Measurements from ENCODE around the gene RAPGEF4.

The RAPGEF4 gene

GRCh38 chr2:172909454-172909853 lies 173.8 kb downstream of the RAPGEF4 start:
- Histone ChIP-seq H3K4me3 (ENCODE audit: low read depth, low read length) (no peak overlapping the region), H3K36me3 (ENCODE audit: control insufficient read depth in 2 of 2, insufficient read depth in 1 of 2, low read length in 2 of 2) (no peaks in the 10 kb centered on the region), H3K4me1 (ENCODE audit: control insufficient read depth, insufficient read depth, low read length) (no peaks in the 10 kb centered on the region), H3K27ac (ENCODE audit: extremely low read depth, low read depth, low read length) (no peak overlapping the region), H3K9me3 (ENCODE audit: control insufficient read depth, insufficient read depth, low read depth, low read length) (no peaks in the 10 kb centered on the region)
- POLR2A ChIA-PET = no interaction called here
- CTCF ChIA-PET = interaction anchor here (0.6 kb wide), 1 partner anchor 23 kb away, joined by 4 read pairs; no protein-coding TSS in a partner anchor
- TF ChIP-seq ZSCAN18 (tag by site-specific recombination; IDR thresholded peaks at IDR 0.05) (no peak), ZBTB49 (tag by site-specific recombination; IDR thresholded peaks at IDR 0.05; ENCODE audit: low read depth) (no peak), ZNF549 (tag by site-specific recombination; IDR thresholded peaks at IDR 0.05) (no peak), ZNF292 (tag by site-specific recombination; IDR thresholded peaks at IDR 0.05; ENCODE audit: borderline replicate concordance, low read depth) (no peak), ZNF335 (tag by site-specific recombination; conservative IDR thresholded peaks at IDR 0.05) (no peak), OVOL3 (tag by site-specific recombination; IDR thresholded peaks at IDR 0.05) (no peak), HOXC10 (CRISPR knock-in tag; IDR thresholded peaks at IDR 0.05) (no peak), ZNF624 (tag by site-specific recombination; IDR thresholded peaks at IDR 0.05) (no peak), BCL11B (tag by site-specific recombination; IDR thresholded peaks at IDR 0.05; ENCODE audit: low read depth) (no peak)

GRCh38 chr2:172912266-172912665 lies 176.6 kb downstream of the RAPGEF4 start:
- Histone ChIP-seq H3K4me1 (ENCODE audit: control insufficient read depth, insufficient read depth, low read length) (no peaks in the 10 kb centered on the region), H3K4me3 (ENCODE audit: low read depth, low read length) (no peak overlapping the region), H3K27ac (ENCODE audit: extremely low read depth, low read depth, low read length) (no peak overlapping the region), H3K9me3 (ENCODE audit: control insufficient read depth, insufficient read depth, low read depth, low read length) (no peaks in the 10 kb centered on the region), H3K36me3 (ENCODE audit: control insufficient read depth in 2 of 2, insufficient read depth in 1 of 2, low read length in 2 of 2) (no peaks in the 10 kb centered on the region)
- POLR2A ChIA-PET = no interaction called here
- CTCF ChIA-PET = interaction anchor here (1.6 to 1.9 kb wide), 2 partner anchors 20 to 106 kb away, joined by 6 to 7 read pairs; no protein-coding TSS in a partner anchor
- TF ChIP-seq ZNF423 (tag by site-specific recombination; IDR thresholded peaks at IDR 0.05) = no peak
- TF ChIP-seq ZNF596 (tag by site-specific recombination; IDR thresholded peaks at IDR 0.05) = no peak
- TF ChIP-seq ZNF530 (tag by site-specific recombination; IDR thresholded peaks at IDR 0.05; ENCODE audit: low read depth) = no peak
- TF ChIP-seq ZNF2 (tag by site-specific recombination; IDR thresholded peaks at IDR 0.05) = no peak
- no peak for TF ChIP-seq BCL11A (tag by site-specific recombination; IDR thresholded peaks at IDR 0.05; ENCODE audit: low read depth)
- TF ChIP-seq ZNF23 (tag by site-specific recombination; IDR thresholded peaks at IDR 0.05; ENCODE audit: borderline replicate concordance) = no peak
- TF ChIP-seq ZNF544 (tag by site-specific recombination; IDR thresholded peaks at IDR 0.05) = no peak
- no peak for TF ChIP-seq ZBTB26 (tag by site-specific recombination; optimal IDR thresholded peaks at IDR 0.05)
- no peak for TF ChIP-seq ZNF398 (tag by site-specific recombination; IDR thresholded peaks at IDR 0.05)
- no peak for TF ChIP-seq PATZ1 (tag by site-specific recombination; IDR thresholded peaks at IDR 0.05)
- TF ChIP-seq HOXD13 (CRISPR knock-in tag; IDR thresholded peaks at IDR 0.05; ENCODE audit: borderline replicate concordance) = no peak
- no peak for TF ChIP-seq ZBTB21 (tag by site-specific recombination; IDR thresholded peaks at IDR 0.05)
- TF ChIP-seq SCRT2 (tag by site-specific recombination; IDR thresholded peaks at IDR 0.05) = no peak
- no peak for TF ChIP-seq ZNF366 (tag by site-specific recombination; conservative IDR thresholded peaks at IDR 0.05)
- TF ChIP-seq ZEB2 (tag by site-specific recombination; IDR thresholded peaks at IDR 0.05) = no peak
- TF ChIP-seq ZBTB10 (tag by site-specific recombination; IDR thresholded peaks at IDR 0.05) = no peak
